Activated naive CD4-positive, alpha-beta T cell treated with anti-CD3 and anti-CD28 coated beads, Interleukin-2, amount 50 U/mL, for 72 hours (primary cell): Measurements from ENCODE around the gene CCDC183. TPM values are rescaled to one million over a fixed set of nuclear protein-coding genes. Genes with fewer than 3 reads are reported as not detected.
"Not testable (repeated sequence)": the region's sequence is repeated elsewhere in the genome, so short reads cannot be mapped to it uniquely, and the experiment has no call there.

Experiments
- ATAC-seq, 2 donors: fragments of 150-1000 bp; cut with Tn5 transposase; 2 replicates each; pipeline ENCODE4 v1.10.0; 2021; ENCODE audit warnings: mild to moderate bottlenecking in 2 of 2, moderate library complexity in 2 of 2
- DNase-seq, 2 donors: peaks; one replicate each; pipeline ENCODE4 v3.0.0; 2021 to 2022; ENCODE audit warnings: low spot score in 2 of 2
- H3K27ac Mint-ChIP-seq, 2 donors: one replicate each; pipeline ENCODE4 v1.8.0; 2022; ENCODE audit warnings: mild to moderate bottlenecking in 2 of 2, mixed read lengths in 2 of 2
- H3K36me3 Mint-ChIP-seq, 2 donors: one replicate each; pipeline ENCODE4 v1.8.0; 2022; ENCODE audit warnings: mixed read lengths in 2 of 2
- H3K9me3 Mint-ChIP-seq, 2 donors: one replicate each; pipeline ENCODE4 v1.8.0; 2022; ENCODE audit warnings: mixed read lengths in 2 of 2
- total RNA-seq, 2 donors: library from RNA; stranded (reverse); gene quantifications; one replicate each; pipeline ENCODE4 v1.2.3, GENCODE V29; 2022

CCDC183 gene
- 1 to 10 TPM in 1 of 2 donors, under 1 TPM in 1; 0.18 to 1.3 TPM for total RNA-seq

GRCh38 chr9:136796238-136796774 is at the start of gene CCDC183:
CCDC183 (plus strand) TSS chr9:136796338; CDS start chr9:136796398, 60 bp downstream.
- H3K36me3 Mint-ChIP-seq, result no peaks in the 10 kb centered on the region
- no peak for ATAC-seq
- no peak within 1 kb of the TSS for H3K27ac Mint-ChIP-seq
- DNase-seq, result no peak
- H3K9me3 Mint-ChIP-seq, result no peaks in the 10 kb centered on the region

- H3K9me3 Mint-ChIP-seq, result peaks cover 2 to 6% of the 10 kb centered on the region in 2 donors
- no peak overlapping the region for H3K27ac Mint-ChIP-seq
- no peak for ATAC-seq
Observed at GRCh38 chr9:136746621-136747020, 49.5 kb upstream of the CCDC183 start.

GRCh38 chr9:136747161-136748060 is 48.7 kb upstream of the CCDC183 start:
- DNase-seq, result no peak
- H3K27ac Mint-ChIP-seq, result no peak overlapping the region

More at GRCh38 chr9:136746621-136747020, 49.5 kb upstream of the CCDC183 start:
- DNase-seq, result no peak
- H3K36me3 Mint-ChIP-seq, result peaks cover 2 to 9% of the 10 kb centered on the region in 2 donors

GRCh38 chr9:136748201-136748600 is 47.9 kb upstream of the CCDC183 start, which contains the start of gene LCN6:
LCN6 (minus strand) TSS chr9:136748525; CDS start chr9:136748483, 42 bp downstream.
- ATAC-seq, result no peak

More at GRCh38 chr9:136747161-136748060, 48.7 kb upstream of the CCDC183 start:
- ATAC-seq, result no peak
- Mint-ChIP-seq H3K36me3 (peaks cover 10 to 16% of the 10 kb centered on the region in 2 donors), H3K9me3 (peaks cover 8 to 12% of the 10 kb centered on the region in 2 donors)

GRCh38 chr9:136748666-136749611 is 47.2 kb upstream of the CCDC183 start:
- DNase-seq (no peak), ATAC-seq (no peak)
- Mint-ChIP-seq H3K27ac (no peak overlapping the region), H3K9me3 (peaks cover 13 to 17% of the 10 kb centered on the region in 2 donors), H3K36me3 (peaks cover 16 to 23% of the 10 kb centered on the region in 2 donors)

More at GRCh38 chr9:136748201-136748600, 47.9 kb upstream of the CCDC183 start, which contains the start of gene LCN6:
- H3K36me3 Mint-ChIP-seq, result peaks cover 16 to 23% of the 10 kb centered on the region in 2 donors
- DNase-seq, result no peak
- no peak within 1 kb of the TSS for H3K27ac Mint-ChIP-seq
- H3K9me3 Mint-ChIP-seq, result peaks cover 13 to 17% of the 10 kb centered on the region in 2 donors

- Mint-ChIP-seq H3K27ac (peak overlapping the region in 1 of 2 donors; percentile 34), H3K36me3 (peaks cover 18 to 26% of the 10 kb centered on the region in 2 donors), H3K9me3 (peaks cover 15 to 20% of the 10 kb centered on the region in 2 donors)
- no peak for DNase-seq
- peak; percentile 95 to 98 for ATAC-seq
Observed at GRCh38 chr9:136750526-136750925, 45.6 kb upstream of the CCDC183 start.

- Mint-ChIP-seq H3K9me3 (peaks cover 19 to 22% of the 10 kb centered on the region in 2 donors), H3K36me3 (peaks cover 26 to 34% of the 10 kb centered on the region in 2 donors), H3K27ac (no peak overlapping the region)
- no peak for DNase-seq
- ATAC-seq, result no peak
Observed at GRCh38 chr9:136751244-136751643, 44.9 kb upstream of the CCDC183 start.

- peaks cover 20 to 22% of the 10 kb centered on the region in 2 donors for H3K9me3 Mint-ChIP-seq
- peaks cover 27 to 36% of the 10 kb centered on the region in 2 donors for H3K36me3 Mint-ChIP-seq
- H3K27ac Mint-ChIP-seq, result no peak overlapping the region
- ATAC-seq, result no peak
- DNase-seq, result no peak
Observed at GRCh38 chr9:136751814-136752213, 44.3 kb upstream of the CCDC183 start.

- Mint-ChIP-seq H3K27ac (no peak overlapping the region), H3K36me3 (peaks cover 27 to 36% of the 10 kb centered on the region in 2 donors), H3K9me3 (peaks cover 20 to 22% of the 10 kb centered on the region in 2 donors)
- ATAC-seq (no peak), DNase-seq (no peak)
Observed at GRCh38 chr9:136753371-136754058, 42.6 kb upstream of the CCDC183 start.

GRCh38 chr9:136754059-136754572 is 42.0 kb upstream of the CCDC183 start:
- Mint-ChIP-seq H3K36me3 (peaks cover 27 to 36% of the 10 kb centered on the region in 2 donors), H3K9me3 (peaks cover 20 to 22% of the 10 kb centered on the region in 2 donors), H3K27ac (no peak overlapping the region)
- no peak for ATAC-seq
- no peak for DNase-seq

- no peak overlapping the region for H3K27ac Mint-ChIP-seq
- H3K36me3 Mint-ChIP-seq, result peaks cover 27 to 36% of the 10 kb centered on the region in 2 donors
- H3K9me3 Mint-ChIP-seq, result peaks cover 20 to 22% of the 10 kb centered on the region in 2 donors
- DNase-seq, result no peak
- no peak for ATAC-seq
Observed at GRCh38 chr9:136754626-136755301, 41.4 kb upstream of the CCDC183 start.

- H3K27ac Mint-ChIP-seq, DNase-seq, ATAC-seq: not testable (repeated sequence)
- Mint-ChIP-seq H3K36me3 (peaks cover 27 to 34% of the 10 kb centered on the region in 2 donors), H3K9me3 (peaks cover 20 to 21% of the 10 kb centered on the region in 2 donors)
Observed at GRCh38 chr9:136755302-136756133, 40.6 kb upstream of the CCDC183 start.

GRCh38 chr9:136756134-136756438 is 40.1 kb upstream of the CCDC183 start:
- no peak for ATAC-seq
- peaks cover 27 to 29% of the 10 kb centered on the region in 2 donors for H3K36me3 Mint-ChIP-seq
- no peak for DNase-seq
- peaks cover 17 to 20% of the 10 kb centered on the region in 2 donors for H3K9me3 Mint-ChIP-seq
- no peak overlapping the region for H3K27ac Mint-ChIP-seq

GRCh38 chr9:136756836-136757235 is 39.3 kb upstream of the CCDC183 start:
- H3K27ac Mint-ChIP-seq, result no peak overlapping the region
- ATAC-seq (no peak), DNase-seq (no peak)
- H3K9me3 Mint-ChIP-seq, result peaks cover 14 to 16% of the 10 kb centered on the region in 2 donors
- H3K36me3 Mint-ChIP-seq, result peaks cover 23 to 25% of the 10 kb centered on the region in 2 donors
